K562 (cell line): Measurements from ENCODE around the gene NFKB2. TPM values are rescaled to one million over a fixed set of nuclear protein-coding genes. Genes with fewer than 3 reads are reported as not detected.

ENCODE experiments used
- CTCFL ChIP-seq: IDR thresholded peaks from 2 replicates; pipeline ENCODE4 v1.6.1; 2011; ENCODE audit warnings: borderline replicate concordance, low read depth, mild to moderate bottlenecking, moderate library complexity, low read length; ENCODE audit not compliant: insufficient read depth, poor library complexity, severe bottlenecking
- SMC3 ChIP-seq: conservative IDR thresholded peaks from 2 replicates; pipeline ENCODE4 v1.6.1; 2011; ENCODE audit warnings: low read depth, low read length, improper control_type of control experiment; ENCODE audit not compliant: insufficient read depth
- SNAPC5 ChIP-seq: fragments of 250-450 bp; sonication (Bioruptor Pico); IDR thresholded peaks from 2 replicates; pipeline ENCODE4 v1.8.0; 2021; ENCODE audit warnings: moderate library complexity, mild to moderate bottlenecking, inconsistent platforms
- TFAM ChIP-seq: fragments of 250-450 bp; sonication (Bioruptor Pico); conservative IDR thresholded peaks from 2 replicates; pipeline ENCODE4 v1.5.0; 2021; ENCODE audit warnings: mild to moderate bottlenecking, moderate library complexity
- YY1 ChIP-seq, 3 experiments: IDR thresholded peaks; 2 replicates each; pipeline ENCODE4 v1.6.1; 2011; ENCODE audit warnings: low read length in 2 of 3, mild to moderate bottlenecking in 2 of 3, moderate library complexity in 2 of 3, borderline replicate concordance in 1 of 3, control low read depth in 1 of 3, low read depth in 1 of 3; ENCODE audit not compliant: insufficient read depth in 3 of 3, insufficient replicate concordance in 2 of 3, control insufficient read depth in 1 of 3, insufficient read length in 1 of 3; ENCODE audit errors: extremely low read depth in 1 of 3
- ZNF407 ChIP-seq: fragments of 450-650 bp; IDR thresholded peaks from 2 replicates; pipeline ENCODE4 v1.6.1; 2016; ENCODE audit warnings: low read depth
- polyA plus RNA-seq, 8 experiments: library from polyadenylated mRNA; depleted of rRNA in 4 of 8; stranded (reverse) in 5 of 8; unstranded in 3 of 8; fragments of >200 nt; fragmentation: Nextera tagmentation in 2 of 8; fragmentation: Illumina TruSeq in 1 of 8; extraction: Ambion mirVana in 2 of 8; extraction: Trizol in 1 of 8; gene quantifications; 2 replicates each; pipeline versions ENCODE4 v1.2.1 to v1.2.3, GENCODE V29; 2011 to 2014; ENCODE audit warnings: inconsistent platforms in 1 of 8, missing spikeins in 1 of 8
- total RNA-seq, 7 experiments: library from RNA; depleted of rRNA in 6 of 7; stranded (reverse); fragments of >200 nt in 6 of 7; fragmentation: Illumina TruSeq in 2 of 7; extraction: Trizol in 2 of 7; gene quantifications; 2 replicates each; pipeline versions ENCODE4 v1.2.1 to v1.2.3, GENCODE V29; 2011 to 2021; ENCODE audit warnings: low replicate concordance in 1 of 7

The NFKB2 gene
- total and polyA plus RNA-seq, 9 of the 15 experiments (the other 6 are each of a cell fraction or from before 2014, with no cell fraction given), result 0.07 to 20.3 (median 7.9) TPM

- TF ChIP-seq CTCFL, result peak; percentile 73
- TF ChIP-seq ZNF407, result peak; percentile 51; the same call in 1 of the 2 replicates
- TF ChIP-seq SNAPC5 (CRISPR knock-in tag), result no peak
- TF ChIP-seq SMC3, result peak; percentile 69
- no peak for TF ChIP-seq TFAM (CRISPR knock-in tag)
- TF ChIP-seq YY1 (IDR thresholded peaks at IDR 0.05; ENCODE audit: borderline replicate concordance in 1 of 3, control insufficient read depth in 1 of 3, extremely low read depth in 1 of 3, insufficient read depth in 3 of 3, insufficient read length in 1 of 3, insufficient replicate concordance in 2 of 3, low read depth in 1 of 3, low read length in 2 of 3), result peak in 1 of 3 experiments; percentile 57
These were observed 2.0 kb upstream of the NFKB2 start (continued) for GRCh38 chr10:102393411-102394078.
